HG03135 (cell line): ENCODE results near the gene FABP2.
A peak's percentile ranks its signal among the peaks of the same experiment; 100 is the strongest.
"Not testable (repeated sequence)": the region's sequence is repeated elsewhere in the genome, so short reads cannot be mapped to it uniquely, and the experiment has no call there.

Experiments used
- ATAC-seq: cut with Tn5 transposase; IDR thresholded peaks from one replicate; pipeline ENCODE4 v1.9.1; 2021; ENCODE audit warnings: mild to moderate bottlenecking, moderate library complexity; ENCODE audit not compliant: unreplicated experiment

The FABP2 gene

GRCh38 chr4:119321921-119322687 lies at the start of gene FABP2:
TSS of gene FABP2 (minus strand) at chr4:119322138. CDS start at chr4:119322102, 36 bp downstream.
- no peak for ATAC-seq

- ATAC-seq = not testable (repeated sequence)
Measured at GRCh38 chr4:119370951-119371683, 49.2 kb upstream of the FABP2 start.

DNA sequence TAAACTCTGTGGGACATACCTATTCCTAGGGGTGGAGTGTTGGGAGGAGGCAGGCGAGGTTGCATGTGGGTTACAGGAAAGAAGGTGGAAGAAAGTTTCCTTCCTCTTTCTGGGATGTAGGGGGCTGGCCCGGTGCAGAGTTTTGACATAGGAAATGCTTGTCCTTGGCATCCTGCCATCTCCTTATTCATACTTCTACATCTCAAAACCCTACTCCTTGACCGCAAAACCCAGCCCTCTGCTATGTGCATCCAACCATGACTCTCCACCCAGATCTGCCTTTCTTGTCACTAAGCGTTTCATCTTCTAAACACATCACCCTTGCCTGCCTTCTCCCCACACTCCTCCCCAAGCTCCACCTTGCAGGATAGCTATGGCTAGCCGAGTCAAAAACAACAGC lies 48.5 kb upstream of the FABP2 start:
- peak; percentile 99 for ATAC-seq

- ATAC-seq = not testable (repeated sequence)
Measured at GRCh38 chr4:119366802-119367201, 44.9 kb upstream of the FABP2 start.

GRCh38 chr4:119364203-119364602 lies 42.3 kb upstream of the FABP2 start:
- ATAC-seq = not testable (repeated sequence)

- not testable (repeated sequence) for ATAC-seq
Measured at GRCh38 chr4:119363372-119363771, 41.4 kb upstream of the FABP2 start.

DNA sequence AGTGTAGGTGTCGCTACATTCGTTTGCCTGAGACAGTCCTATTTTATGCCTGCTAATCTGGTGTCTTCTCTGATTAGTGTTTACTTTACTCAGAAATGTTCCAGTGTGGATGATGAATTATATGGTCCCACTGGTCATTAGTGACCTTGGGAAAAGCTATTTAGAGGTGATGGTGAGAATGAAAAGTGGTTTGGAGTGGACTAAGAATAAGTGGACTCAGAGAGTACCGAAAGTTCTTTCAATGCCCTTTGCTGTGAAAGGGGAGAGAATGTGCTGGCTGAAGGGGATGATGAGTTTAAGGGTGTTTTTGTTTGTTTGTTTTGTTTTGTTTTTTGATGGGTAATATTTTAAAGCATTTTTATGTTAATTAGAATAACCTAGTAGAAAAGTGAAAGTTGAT lies 40.5 kb upstream of the FABP2 start:
- not testable (repeated sequence) for ATAC-seq

DNA sequence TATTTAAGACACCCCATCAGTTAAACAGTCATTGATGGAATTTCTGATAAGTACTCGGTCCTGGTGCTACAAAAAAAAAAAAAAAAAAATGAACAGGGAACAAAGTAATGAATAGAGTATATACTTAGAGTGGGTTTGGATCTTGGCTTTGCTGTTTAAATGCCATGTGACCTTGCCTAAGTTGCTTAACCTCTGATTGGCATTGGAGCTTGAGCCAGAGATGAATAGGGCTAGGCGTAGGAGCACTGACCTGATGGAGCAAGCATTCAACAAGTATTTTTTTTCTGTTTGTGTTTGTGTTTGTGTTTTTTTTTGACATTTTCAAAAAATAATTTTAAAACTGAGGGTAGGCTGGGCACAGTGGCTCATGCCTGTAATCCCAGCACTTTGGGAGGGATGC lies 37.9 kb upstream of the FABP2 start:
- not testable (repeated sequence) for ATAC-seq

- ATAC-seq = not testable (repeated sequence)
Measured at GRCh38 chr4:119356796-119357195, 34.9 kb upstream of the FABP2 start.

GRCh38 chr4:119356041-119356440 lies 34.1 kb upstream of the FABP2 start:
- not testable (repeated sequence) for ATAC-seq

GRCh38 chr4:119353364-119353763 lies 31.4 kb upstream of the FABP2 start:
- not testable (repeated sequence) for ATAC-seq

GRCh38 chr4:119348169-119348568 lies 26.2 kb upstream of the FABP2 start:
- not testable (repeated sequence) for ATAC-seq

GRCh38 chr4:119343293-119343692 lies 21.4 kb upstream of the FABP2 start:
- ATAC-seq = not testable (repeated sequence)

GRCh38 chr4:119339895-119340294 lies 18.0 kb upstream of the FABP2 start:
- not testable (repeated sequence) for ATAC-seq

GRCh38 chr4:119337010-119337409 lies 15.1 kb upstream of the FABP2 start:
- ATAC-seq = no peak

DNA sequence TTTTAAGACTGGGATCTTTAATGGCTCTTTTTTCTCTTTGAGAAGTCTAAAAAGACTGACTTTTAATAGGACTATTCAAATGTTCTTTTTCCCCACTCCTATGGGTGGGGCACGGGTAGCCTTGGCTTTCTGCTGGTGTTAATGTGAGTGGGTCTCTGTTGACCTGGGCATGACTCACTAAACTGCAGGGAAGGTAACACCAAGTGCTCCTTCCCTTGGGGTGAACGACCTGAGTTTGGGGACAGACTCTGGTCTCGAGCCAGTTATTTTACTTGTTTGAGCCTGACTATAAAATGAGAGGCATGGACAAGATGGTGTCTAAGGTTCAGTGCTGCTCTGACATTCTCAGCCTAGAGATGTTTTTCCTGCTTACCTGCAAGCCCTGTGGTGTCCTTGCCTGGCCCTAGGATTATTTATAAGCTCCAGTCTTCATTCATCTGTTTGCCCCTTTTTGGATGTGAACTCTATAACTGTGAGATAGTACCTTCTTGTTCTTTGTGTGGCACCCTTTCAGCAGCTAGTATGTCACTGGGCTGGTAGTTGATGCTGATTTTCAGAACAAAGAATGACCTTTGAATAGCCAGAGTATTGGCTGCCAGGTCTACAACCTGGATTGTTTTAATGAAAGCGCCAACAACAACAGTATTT lies 14.5 kb upstream of the FABP2 start:
- ATAC-seq = not testable (repeated sequence)

GRCh38 chr4:119329835-119330620 lies 8.1 kb upstream of the FABP2 start:
- no peak for ATAC-seq

DNA sequence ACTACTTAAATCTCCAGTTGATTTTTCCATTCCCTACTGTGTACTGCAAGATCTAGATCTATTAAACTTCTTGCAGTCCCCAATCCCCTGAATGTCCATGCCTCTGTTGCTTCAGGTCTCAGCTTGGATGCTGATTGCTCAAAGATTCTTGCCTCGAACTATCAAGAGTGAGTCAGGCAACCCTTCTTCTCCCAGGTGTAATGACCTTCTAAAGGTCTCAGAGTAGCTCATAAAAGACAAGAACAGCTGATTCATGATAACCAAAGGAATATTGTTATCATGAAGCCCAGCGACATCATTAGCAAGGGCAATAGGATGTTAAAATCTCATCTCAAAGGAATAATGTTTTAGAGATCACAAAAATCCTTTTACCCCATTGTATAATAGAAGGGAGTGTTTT lies 6.8 kb upstream of the FABP2 start:
- ATAC-seq = no peak

- ATAC-seq = no peak
Measured at GRCh38 chr4:119317990-119318389, 3.9 kb downstream of the FABP2 start.

GRCh38 chr4:119315036-119315435 lies 6.9 kb downstream of the FABP2 start:
- no peak for ATAC-seq

DNA sequence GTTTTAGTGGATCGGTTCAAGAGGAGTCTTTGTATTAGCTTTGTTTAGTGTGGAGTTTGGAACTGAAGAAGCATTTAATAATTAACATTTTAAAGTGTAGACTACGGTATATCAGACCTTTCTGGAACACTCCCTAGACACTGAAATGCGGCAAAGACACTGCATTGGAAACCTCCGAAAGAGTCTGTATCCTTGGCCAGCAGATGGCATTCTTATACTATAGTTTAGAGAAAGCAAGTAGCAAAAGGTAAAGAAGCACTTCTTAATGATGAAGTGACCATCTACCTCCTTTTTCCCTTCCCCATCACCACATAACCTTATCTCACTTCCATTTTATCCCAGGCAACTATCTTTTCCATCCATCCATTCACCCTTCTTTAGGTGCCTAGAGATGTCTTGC lies 7.6 kb downstream of the FABP2 start:
- peak; percentile 67 for ATAC-seq
